NCI-H146 treated with DMSO at 0.1 percent for 48 hours (cell line): ENCODE results near the gene PKHD1.
A peak's percentile ranks its signal among the peaks of the same experiment; 100 is the strongest.
"Not testable (repeated sequence)": the region's sequence is repeated elsewhere in the genome, so short reads cannot be mapped to it uniquely, and the experiment has no call there.

ENCODE experiments used
- DNase-seq: peaks from one replicate; lab custom pipeline; 2025; ENCODE audit not compliant: unreplicated experiment; lab: John Stamatoyannopoulos, UW

The PKHD1 gene

DNA sequence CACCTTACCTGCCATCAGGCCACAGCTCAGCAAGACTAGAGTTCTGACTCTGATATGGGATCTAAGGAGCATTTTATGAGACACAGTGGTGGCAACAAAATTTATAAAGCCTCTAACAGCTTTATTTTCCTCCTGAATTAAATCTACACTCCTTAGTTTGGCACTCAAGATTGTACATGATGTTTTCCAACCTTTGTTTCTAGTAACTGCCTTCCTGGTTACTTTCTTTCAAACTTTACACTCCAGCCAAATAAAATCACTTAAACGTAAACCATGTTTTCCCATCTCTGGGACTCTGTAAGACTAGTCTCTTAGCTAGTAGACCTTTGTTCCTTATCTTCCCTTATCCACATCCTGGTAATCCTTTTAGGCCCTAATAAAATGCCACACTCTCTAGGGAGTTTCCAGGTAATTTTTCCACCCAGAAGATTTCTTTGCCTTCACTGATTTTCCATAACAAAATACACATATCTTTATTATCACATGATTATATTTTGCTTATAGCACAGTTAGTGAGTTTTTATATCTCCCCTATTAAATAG, 92.1 kb downstream of the PKHD1 start:
- DNase-seq = no peak

DNA sequence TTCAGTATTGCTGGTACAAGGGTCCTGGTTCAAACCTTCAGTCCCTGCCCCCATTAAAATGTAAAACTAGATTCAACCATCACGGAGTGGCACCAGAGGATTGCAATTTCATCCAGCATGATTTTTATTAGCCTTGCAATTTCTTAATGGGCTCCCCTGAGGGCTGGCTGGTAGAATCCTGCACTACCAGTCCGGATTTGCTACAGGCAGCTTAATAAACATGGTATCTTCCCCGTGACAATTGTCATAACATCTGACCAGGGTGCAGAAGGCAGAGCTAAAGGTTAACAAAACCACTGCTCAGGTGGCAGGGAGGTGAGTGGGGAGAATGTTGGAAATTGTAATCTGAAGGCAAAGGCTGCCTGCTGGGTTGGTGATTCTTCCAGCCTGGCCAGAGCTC, 94.5 kb downstream of the PKHD1 start:
- DNase-seq = no peak

DNA sequence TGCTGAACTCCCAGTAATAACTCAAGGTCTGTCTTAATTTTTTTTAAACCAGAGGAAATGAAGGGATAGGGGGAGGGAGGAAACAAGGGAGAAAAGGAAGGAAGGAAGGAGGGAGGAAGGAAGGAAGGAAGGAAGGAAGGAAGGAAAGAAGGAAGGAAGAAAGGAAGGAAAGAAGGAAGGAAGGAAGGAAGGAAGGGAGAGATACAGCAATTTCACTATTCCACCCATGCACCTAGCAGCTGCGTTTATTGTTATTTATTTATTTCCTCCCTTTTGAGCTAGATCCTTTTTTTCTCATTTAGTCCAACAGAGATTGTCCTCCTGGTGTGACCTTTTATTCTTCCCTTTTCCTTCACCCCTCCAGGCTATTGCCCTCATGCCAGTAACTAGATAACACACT, 97.6 kb downstream of the PKHD1 start:
- DNase-seq = no peak

- DNase-seq = no peak
These were observed 100.5 kb downstream of the PKHD1 start for GRCh38 chr6:51986864-51987263.

DNA sequence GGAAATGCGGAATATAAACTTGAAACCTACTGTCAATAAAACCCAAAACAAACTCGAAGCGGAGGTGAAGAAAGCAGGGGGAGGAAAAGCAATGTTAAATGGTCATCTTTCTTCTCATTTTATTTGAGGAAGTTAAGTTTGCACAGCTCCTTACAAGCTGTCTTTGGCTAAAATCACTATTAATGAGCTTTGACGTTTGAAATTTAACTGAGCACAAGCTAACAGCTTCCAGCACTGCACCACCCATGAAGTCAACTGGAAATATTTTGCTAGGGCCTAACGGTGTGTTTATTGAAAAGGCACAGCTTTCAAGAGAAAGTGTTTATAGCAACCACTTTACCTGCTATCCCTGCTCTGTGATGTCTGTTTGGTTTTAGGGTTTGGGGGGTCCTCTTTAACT, 103.8 kb downstream of the PKHD1 start:
- DNase-seq = no peak

DNA sequence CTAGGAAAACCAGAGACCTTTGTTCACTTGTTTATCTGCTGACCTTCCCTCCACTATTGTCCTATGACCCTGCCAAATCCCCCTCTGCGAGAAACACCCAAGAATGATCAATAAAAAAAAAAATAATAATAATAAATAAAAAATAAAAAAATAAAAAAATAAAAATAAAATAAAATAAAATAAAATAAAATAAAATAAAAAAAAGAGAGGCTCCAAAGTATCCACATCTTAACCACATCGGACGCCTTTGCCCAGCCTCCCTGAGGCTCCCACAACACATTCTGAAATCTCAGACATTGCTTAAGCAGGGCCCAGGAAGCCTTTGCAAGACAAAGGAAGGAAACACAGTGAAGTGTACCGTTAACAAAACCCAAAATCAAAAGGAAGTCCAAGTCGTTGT, 104.7 kb downstream of the PKHD1 start:
- DNase-seq = not testable (repeated sequence)

DNA sequence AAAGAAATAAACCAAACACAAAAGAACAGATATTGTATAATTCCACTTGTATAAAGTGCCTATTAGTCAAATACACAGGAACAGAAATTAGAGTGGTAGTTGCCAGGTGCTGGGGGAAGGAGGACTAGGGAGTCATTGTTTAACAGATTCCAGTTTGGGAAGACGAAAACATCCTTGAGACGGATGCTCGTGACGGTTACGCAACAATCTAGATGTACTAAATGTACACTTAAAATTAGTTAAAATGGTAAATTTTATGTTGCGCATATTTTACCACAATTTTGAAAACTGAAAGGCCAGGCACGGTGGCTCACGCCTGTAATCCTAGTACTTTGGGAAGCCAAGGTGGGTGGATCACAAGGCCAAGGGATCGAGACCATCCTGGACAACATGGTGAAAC, 111.0 kb downstream of the PKHD1 start:
- no peak for DNase-seq

DNA sequence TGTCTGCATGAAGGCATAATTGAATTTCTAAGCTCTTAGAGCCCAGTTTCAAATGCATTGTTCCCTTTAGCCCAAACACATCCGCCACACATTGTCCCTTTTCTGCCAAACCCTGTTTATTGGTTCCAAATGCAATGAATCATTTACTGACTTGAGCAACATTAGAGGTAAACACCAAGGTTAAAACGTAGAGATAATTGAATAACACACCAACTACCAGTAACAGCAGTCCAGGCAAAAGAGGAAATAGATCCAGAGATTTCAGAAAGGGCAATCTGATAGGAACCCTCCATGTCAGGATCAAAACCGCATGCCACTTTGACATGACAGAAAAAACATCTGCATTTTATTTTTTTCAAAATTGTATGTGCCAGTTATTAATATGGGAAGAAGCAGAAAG, 114.8 kb downstream of the PKHD1 start:
- DNase-seq = no peak

- DNase-seq = no peak
These were observed 119.1 kb downstream of the PKHD1 start for GRCh38 chr6:51968265-51968664.

DNA sequence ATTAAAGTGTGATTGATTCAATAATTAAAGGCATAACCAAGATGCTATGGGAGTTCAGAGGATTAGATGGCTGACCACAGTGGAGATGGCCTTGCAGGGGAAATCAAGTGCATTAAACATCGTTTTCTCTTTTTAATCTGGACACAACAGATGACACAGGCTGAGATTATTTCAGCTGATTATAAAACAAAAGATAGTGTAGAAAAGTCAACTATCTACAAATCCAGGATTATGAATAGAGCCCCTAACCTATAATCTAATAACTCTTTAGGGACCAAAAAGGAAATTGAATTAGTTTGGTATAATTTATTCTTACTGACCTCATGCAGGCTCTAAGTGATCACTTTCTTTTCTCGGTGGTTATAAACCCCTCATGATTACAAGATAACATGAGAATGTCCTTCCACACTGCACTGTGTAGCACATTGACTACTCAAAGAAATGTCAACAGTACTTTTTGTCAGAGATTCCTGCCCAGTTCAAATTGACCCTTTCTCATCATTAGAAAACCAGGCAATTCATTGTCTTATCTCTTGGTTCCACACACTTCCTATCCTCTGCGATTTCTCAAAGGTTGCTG, 122.1 kb downstream of the PKHD1 start:
- DNase-seq = no peak

- no peak for DNase-seq
These were observed 123.4 kb downstream of the PKHD1 start for GRCh38 chr6:51963980-51964379.

DNA sequence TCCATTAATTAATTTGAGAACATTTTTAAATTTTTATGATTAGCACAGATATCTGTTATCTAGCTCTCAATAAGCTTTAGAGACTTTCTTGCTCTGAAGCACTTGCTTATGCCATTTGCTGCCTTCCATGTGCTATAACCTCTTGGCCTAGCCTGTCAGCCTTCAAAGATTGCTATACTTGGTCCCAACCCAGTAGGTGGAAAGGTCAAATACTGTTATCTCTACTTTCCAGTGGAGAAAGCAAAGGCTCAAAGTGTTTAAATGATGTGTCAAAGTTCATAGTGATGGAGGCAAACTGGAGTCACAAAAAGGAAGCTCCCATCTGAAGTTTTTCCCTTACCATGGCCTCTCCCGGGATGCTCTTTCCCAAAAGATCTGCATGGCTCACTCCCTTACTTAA, 125.1 kb downstream of the PKHD1 start:
- DNase-seq = no peak

DNA sequence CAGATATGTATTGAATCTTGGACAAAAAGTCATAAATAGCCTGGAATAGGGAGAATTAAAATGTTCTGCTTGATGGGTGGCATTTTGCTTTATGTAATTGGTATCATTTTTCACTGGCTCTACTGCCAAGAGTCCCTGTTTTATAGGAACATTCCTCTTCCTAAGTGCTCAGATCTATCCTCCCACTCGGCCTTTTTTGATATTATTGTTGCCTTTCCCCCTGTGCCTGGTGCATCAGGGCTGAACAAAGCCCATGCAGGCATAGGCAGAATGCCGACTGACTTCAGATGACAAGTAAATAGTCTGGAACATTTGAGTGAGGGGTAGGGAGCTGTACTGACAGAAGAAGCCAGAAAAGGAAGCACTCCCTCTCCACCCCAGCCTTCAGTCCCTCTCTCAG, 127.0 kb downstream of the PKHD1 start:
- DNase-seq = no peak

- peak; percentile 29 for DNase-seq
These were observed 127.5 kb downstream of the PKHD1 start for GRCh38 chr6:51959744-51960383.

DNA sequence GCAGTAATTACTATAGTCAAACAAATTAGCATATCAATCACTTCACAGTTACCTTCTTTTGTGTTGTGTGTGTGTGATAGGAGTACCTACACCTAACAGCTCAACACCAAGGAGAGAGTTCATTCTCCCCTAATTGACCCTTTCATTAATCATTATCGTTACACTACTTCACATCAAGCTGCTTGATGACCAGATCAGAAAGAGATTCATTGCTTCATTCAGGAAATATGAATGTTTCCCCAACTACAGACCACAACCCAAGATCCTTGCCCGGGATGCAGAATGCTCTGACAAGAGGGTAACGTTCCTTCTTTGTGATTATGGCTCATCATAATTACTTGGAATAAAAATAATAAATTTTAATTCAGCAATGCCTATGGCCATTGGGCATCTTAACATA, 132.7 kb downstream of the PKHD1 start:
- DNase-seq = no peak

GRCh38 chr6:51953246-51953645, 134.2 kb downstream of the PKHD1 start:
- no peak for DNase-seq

DNA sequence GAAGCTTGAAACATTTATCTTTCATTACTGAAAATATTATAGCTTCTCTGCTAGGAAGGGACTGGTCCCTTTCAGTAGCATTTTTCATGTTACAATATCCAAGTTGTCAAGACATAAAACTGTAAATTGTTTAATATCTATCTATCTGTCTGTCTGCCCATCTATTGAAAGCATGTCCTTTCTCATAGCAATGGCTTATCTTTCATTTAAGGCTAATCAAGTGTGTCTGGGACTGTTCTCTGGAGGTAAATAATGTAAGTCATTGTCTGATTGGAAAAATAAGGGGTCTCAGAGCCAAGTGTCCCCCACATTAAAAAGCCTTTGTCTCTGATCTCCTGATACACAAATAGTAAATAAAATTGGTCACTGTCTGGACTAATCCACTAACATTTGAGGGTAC, 135.5 kb downstream of the PKHD1 start:
- DNase-seq = no peak

GRCh38 chr6:51949526-51949925, 137.9 kb downstream of the PKHD1 start:
- DNase-seq = no peak

DNA sequence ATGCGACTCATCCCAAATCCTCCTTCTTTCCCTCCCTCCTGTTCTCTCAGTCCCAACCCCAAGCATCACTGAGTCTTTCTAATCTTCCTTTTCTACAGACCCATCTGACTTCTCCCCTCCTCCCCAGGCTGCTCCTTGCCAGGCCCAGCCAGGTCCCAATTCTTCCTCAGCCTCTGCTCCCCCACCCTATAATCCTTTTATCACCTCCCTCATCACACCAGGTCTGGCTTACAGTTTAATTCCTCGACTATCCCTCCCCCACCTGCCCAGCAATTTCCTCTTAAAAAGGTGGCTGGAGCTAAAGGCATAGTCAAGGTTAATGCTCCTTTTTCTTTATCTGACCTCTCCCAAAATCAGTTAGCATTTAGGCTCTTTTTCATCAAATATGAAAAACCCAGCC, 147.7 kb downstream of the PKHD1 start:
- not testable (repeated sequence) for DNase-seq

- DNase-seq = no peak
These were observed 150.7 kb downstream of the PKHD1 start for GRCh38 chr6:51936531-51937290.

DNA sequence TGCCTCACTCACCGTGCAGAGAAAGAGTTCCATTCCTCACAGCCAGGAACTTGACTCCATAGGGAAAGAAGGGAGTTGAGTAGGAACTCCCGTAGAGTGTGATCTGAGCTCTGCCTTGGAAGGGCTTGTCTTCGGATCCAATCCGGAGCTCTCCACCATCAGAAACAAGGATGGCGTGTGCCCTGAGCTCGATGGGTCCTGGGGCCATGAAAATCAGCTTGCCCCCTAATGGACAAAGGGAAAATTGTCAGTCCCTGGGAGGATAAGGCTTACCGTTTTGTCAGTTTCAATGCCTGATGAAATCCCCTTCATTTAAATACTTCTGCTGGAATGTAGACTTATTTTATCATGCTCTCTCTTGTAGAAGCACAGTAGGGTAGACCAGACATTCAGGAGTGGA, 153.3 kb downstream of the PKHD1 start:
- DNase-seq = peak; percentile 9

- DNase-seq = no peak
These were observed 154.5 kb downstream of the PKHD1 start for GRCh38 chr6:51932956-51933355.
